ENCODE results near the gene YTHDF2. TPM values are rescaled to one million over a fixed set of nuclear protein-coding genes. Genes with fewer than 3 reads are reported as not detected.

YTHDF2 gene
- total and polyA plus RNA-seq, 9 of the 15 experiments (the other 6 are each of a cell fraction or from before 2014, with no cell fraction given), result 41.0 to 111 (median 83.3) TPM

- TF ChIP-seq, protein P1, sequence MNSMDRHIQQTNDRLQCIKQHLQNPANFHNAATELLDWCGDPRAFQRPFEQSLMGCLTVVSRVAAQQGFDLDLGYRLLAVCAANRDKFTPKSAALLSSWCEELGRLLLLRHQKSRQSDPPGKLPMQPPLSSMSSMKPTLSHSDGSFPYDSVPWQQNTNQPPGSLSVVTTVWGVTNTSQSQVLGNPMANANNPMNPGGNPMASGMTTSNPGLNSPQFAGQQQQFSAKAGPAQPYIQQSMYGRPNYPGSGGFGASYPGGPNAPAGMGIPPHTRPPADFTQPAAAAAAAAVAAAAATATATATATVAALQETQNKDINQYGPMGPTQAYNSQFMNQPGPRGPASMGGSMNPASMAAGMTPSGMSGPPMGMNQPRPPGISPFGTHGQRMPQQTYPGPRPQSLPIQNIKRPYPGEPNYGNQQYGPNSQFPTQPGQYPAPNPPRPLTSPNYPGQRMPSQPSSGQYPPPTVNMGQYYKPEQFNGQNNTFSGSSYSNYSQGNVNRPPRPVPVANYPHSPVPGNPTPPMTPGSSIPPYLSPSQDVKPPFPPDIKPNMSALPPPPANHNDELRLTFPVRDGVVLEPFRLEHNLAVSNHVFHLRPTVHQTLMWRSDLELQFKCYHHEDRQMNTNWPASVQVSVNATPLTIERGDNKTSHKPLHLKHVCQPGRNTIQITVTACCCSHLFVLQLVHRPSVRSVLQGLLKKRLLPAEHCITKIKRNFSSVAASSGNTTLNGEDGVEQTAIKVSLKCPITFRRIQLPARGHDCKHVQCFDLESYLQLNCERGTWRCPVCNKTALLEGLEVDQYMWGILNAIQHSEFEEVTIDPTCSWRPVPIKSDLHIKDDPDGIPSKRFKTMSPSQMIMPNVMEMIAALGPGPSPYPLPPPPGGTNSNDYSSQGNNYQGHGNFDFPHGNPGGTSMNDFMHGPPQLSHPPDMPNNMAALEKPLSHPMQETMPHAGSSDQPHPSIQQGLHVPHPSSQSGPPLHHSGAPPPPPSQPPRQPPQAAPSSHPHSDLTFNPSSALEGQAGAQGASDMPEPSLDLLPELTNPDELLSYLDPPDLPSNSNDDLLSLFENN (IDR thresholded peaks at IDR 0.05; ENCODE audit: low read depth in 2 of 2, low read length in 2 of 2), result peak; percentile 42 to 58; a peak in 1 of 4 replicates
- no peak for TF ChIP-seq SNRNP70 (optimal IDR thresholded peaks at IDR 0.05; ENCODE audit: low read depth, low read length)
- TF ChIP-seq PTBP1 (IDR thresholded peaks at IDR 0.05; ENCODE audit: low read depth, low read length), result peak; percentile 26; the same call in 1 of the 2 replicates
- TF ChIP-seq NKRF (IDR thresholded peaks at IDR 0.05; ENCODE audit: borderline replicate concordance), result peak; percentile 79
- TF ChIP-seq, protein P2, sequence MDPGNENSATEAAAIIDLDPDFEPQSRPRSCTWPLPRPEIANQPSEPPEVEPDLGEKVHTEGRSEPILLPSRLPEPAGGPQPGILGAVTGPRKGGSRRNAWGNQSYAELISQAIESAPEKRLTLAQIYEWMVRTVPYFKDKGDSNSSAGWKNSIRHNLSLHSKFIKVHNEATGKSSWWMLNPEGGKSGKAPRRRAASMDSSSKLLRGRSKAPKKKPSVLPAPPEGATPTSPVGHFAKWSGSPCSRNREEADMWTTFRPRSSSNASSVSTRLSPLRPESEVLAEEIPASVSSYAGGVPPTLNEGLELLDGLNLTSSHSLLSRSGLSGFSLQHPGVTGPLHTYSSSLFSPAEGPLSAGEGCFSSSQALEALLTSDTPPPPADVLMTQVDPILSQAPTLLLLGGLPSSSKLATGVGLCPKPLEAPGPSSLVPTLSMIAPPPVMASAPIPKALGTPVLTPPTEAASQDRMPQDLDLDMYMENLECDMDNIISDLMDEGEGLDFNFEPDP (CRISPR knock-in tag; IDR thresholded peaks at IDR 0.05), result no peak
- peak; percentile 86 for TF ChIP-seq TBP (optimal IDR thresholded peaks at IDR 0.05; ENCODE audit: low read depth, low read length)
- TF ChIP-seq, protein P3, sequence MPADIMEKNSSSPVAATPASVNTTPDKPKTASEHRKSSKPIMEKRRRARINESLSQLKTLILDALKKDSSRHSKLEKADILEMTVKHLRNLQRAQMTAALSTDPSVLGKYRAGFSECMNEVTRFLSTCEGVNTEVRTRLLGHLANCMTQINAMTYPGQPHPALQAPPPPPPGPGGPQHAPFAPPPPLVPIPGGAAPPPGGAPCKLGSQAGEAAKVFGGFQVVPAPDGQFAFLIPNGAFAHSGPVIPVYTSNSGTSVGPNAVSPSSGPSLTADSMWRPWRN (IDR thresholded peaks at IDR 0.05; ENCODE audit: low read depth), result peak; percentile 57
- peak; percentile 79 for TF ChIP-seq HNRNPLL (IDR thresholded peaks at IDR 0.05; ENCODE audit: low read depth, low read length, poor library complexity, severe bottlenecking)
- TF ChIP-seq SAFB (IDR thresholded peaks at IDR 0.05; ENCODE audit: borderline replicate concordance, low read depth, low read length), result peak; percentile 98
- TF ChIP-seq FOXJ3 (CRISPR knock-in tag; IDR thresholded peaks at IDR 0.05), result no peak
- peak; percentile 36; the same call in 1 of the 2 replicates for TF ChIP-seq ZFP91 (CRISPR knock-in tag; IDR thresholded peaks at IDR 0.05)
- peak; percentile 88 for TF ChIP-seq SNIP1 (IDR thresholded peaks at IDR 0.05; ENCODE audit: low read depth)
- peak; percentile 86 for TF ChIP-seq ESRRA (IDR thresholded peaks at IDR 0.05; ENCODE audit: borderline replicate concordance, low read depth)
- TF ChIP-seq TSC22D4 (tag; IDR thresholded peaks at IDR 0.05), result no peak
- no peak for TF ChIP-seq PTTG1 (tag; IDR thresholded peaks at IDR 0.05; ENCODE audit: low read depth)
Measured at GRCh38 chr1:28736450-28737306, at the start of gene YTHDF2 (continued).
